GM12892 (cell line): ENCODE measurements around the gene STK32B.

ENCODE experiments used
- POLR2A ChIP-seq: IDR thresholded peaks from 2 replicates; pipeline ENCODE4 v1.6.1; 2011; ENCODE audit warnings: low read depth, low read length, control low read depth
- POLR2AphosphoS5 ChIP-seq: IDR thresholded peaks from 2 replicates; pipeline ENCODE4 v1.6.1; 2011; ENCODE audit warnings: low read depth, low read length, control low read depth
- TAF1 ChIP-seq: IDR thresholded peaks from 2 replicates; pipeline ENCODE4 v1.6.1; 2011; ENCODE audit warnings: low read depth, mild to moderate bottlenecking, control low read depth, low read length, borderline replicate concordance

DNA sequence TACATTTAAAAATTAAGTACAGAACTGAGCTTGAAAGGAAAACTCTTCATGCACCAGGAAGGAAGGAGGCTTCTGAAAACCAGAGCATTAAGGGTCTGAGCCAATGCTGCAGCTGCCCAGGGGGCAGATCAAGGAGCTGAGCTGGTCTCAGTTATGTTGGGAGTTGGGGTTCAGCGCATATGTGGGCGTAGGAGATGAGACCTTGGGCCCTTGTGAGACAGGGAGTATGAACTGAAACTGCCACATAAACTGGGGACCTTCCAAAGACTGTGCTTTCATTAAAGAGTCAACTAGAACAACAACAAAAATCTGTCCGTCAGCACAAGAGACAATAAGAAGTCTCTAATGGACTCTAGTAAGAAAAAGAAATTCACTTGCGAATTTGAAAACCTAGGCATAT is 226.9 kb downstream of the STK32B start:
- TF ChIP-seq POLR2A (no peak), TAF1 (no peak), POLR2AphosphoS5 (no peak)
